Erythroblast (primary cell): ENCODE measurements around the gene CAPN5.

Source experiments
- GATA1 ChIP-seq: IDR thresholded peaks from 2 replicates; pipeline ENCODE4 v1.6.1; 2011; ENCODE audit warnings: low read depth, mild to moderate bottlenecking, control low read depth, low read length, moderate library complexity
- POLR2A ChIP-seq: IDR thresholded peaks from 2 replicates; pipeline ENCODE4 v1.6.1; 2011; ENCODE audit warnings: mild to moderate bottlenecking, low read length

- no peak for TF ChIP-seq POLR2A
- TF ChIP-seq GATA1, result no peak
Observed at GRCh38 chr11:77029829-77030228, 36.9 kb upstream of the CAPN5 start.
